ENCODE data around the gene TSPAN4.

Gene TSPAN4

GRCh38 chr11:823441-824291, 19.0 kb upstream of the TSPAN4 start:
- H3K9me3 Mint-ChIP-seq: no peaks in the 10 kb centered on the region
- ATAC-seq (replicated peaks) (no peak), DNase-seq (no peak)
- H3K4me1 Mint-ChIP-seq (ENCODE audit: low read depth in 2 of 2): peaks cover 14 to 19% of the 10 kb centered on the region in 2 donors
- H3K27me3 Mint-ChIP-seq: peaks cover 6 to 15% of the 10 kb centered on the region in 2 donors
- peak overlapping the region in 1 of 2 donors; percentile 34 for H3K4me3 Mint-ChIP-seq
- H3K27ac Mint-ChIP-seq: peak overlapping the region in 1 of 2 donors; percentile 70
- H3K36me3 Mint-ChIP-seq (ENCODE audit: insufficient read depth): peaks cover 57% of the 10 kb centered on the region

DNA sequence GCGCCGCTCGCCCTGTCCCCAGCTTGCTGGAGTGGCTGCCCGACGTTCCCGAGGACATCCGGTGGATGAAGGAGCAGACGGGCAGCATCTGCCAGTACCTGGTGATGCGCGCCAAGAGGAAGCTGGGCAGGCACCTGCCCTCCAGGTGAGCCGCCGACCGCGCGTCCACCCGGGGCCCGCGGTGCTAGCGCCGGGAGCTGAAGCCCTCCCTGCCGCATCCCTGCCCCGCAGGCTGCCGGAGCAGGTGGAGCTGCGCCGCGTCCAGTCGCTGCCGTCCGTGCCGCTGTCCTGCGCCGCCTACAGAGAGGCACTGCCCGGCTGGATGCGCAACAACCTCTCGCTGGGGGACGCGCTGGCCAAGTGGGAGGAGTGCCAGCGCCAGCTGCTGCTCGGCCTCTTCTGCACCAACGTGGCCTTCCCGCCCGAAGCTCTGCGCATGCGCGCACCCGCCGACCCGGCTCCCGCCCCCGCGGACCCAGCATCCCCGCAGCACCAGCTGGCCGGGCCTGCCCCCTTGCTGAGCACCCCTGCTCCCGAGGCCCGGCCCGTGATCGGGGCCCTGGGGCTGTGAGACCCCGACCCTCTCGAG, 18.3 kb upstream of the TSPAN4 start:
- Mint-ChIP-seq H3K9me3 (no peaks in the 10 kb centered on the region), H3K4me1 (ENCODE audit: low read depth in 2 of 2) (peaks cover 14 to 23% of the 10 kb centered on the region in 2 donors), H3K27ac (peak overlapping the region in 1 of 2 donors; percentile 70), H3K27me3 (peaks cover 6 to 22% of the 10 kb centered on the region in 2 donors), H3K4me3 (no peak overlapping the region), H3K36me3 (ENCODE audit: insufficient read depth) (peaks cover 55% of the 10 kb centered on the region)
- DNase-seq (no peak), ATAC-seq (replicated peaks) (no peak)

DNA sequence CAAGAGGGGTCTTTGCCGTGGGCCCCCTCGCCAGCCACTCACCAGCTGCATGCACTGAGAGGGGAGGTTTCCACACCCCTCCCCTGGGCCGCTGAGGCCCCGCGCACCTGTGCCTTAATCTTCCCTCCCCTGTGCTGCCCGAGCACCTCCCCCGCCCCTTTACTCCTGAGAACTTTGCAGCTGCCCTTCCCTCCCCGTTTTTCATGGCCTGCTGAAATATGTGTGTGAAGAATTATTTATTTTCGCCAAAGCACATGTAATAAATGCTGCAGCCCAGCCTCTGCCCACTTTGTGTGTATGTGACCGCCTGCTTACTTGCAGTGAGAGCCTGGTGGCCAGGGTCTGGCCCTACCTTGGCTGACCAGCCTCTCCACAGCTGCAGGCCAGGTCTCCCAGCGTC, 17.7 kb upstream of the TSPAN4 start:
- no peak for ATAC-seq (replicated peaks)
- Mint-ChIP-seq H3K27ac (peak overlapping the region in 1 of 2 donors; percentile 66), H3K4me1 (ENCODE audit: low read depth in 2 of 2) (peaks cover 14 to 27% of the 10 kb centered on the region in 2 donors), H3K9me3 (no peaks in the 10 kb centered on the region), H3K27me3 (peaks cover 6 to 27% of the 10 kb centered on the region in 2 donors), H3K36me3 (ENCODE audit: insufficient read depth) (peaks cover 49% of the 10 kb centered on the region), H3K4me3 (peak overlapping the region in 1 of 2 donors; percentile 48)
- DNase-seq: no peak

DNA sequence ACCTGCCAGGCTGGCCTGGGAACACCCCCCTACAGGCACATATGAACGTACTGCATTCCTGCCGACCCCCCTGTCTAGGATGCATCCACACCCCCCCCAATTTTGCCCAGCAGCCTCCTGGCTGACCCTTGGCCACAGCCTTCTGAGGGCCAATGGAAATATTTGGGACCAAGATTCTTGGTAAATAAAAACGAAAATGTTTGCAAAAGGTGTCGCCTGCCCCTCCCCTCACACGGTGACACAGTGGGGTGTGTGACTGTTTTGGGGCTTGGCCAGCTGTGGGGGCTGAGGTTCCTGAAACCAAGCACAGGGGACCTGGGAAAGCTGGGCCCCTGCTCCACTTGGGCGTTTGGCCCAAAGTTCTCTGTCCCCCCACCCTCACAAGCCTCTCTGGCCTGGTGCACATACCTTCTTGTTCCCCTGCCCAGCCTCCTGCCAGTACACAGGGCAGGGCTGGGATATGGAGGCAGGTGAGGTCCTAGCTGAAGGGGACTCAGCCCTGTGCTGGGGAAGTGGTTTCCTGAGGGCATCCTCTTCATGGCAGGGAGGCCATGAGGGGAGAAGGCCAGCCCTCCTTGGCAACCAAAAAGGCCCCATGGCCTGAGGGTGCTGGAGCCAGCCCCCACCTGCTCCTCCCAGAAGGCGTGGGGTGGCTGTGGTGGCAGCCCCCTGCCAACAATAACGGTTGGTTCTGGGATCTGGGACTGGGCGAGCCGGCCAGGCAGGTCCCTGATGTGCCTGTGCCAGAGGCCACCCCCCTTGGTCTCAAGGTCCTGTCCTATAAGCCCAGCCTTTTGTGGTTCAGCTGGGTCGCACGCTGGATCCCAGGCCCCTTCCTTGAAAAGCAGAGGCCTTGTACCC, 17.1 kb upstream of the TSPAN4 start:
- peak overlapping the region in 1 of 2 donors; percentile 66 for H3K27ac Mint-ChIP-seq
- H3K27me3 Mint-ChIP-seq: peaks cover 6 to 27% of the 10 kb centered on the region in 2 donors
- peaks cover 14 to 24% of the 10 kb centered on the region in 2 donors for H3K4me1 Mint-ChIP-seq (ENCODE audit: low read depth in 2 of 2)
- peak overlapping the region in 1 of 2 donors; percentile 48 for H3K4me3 Mint-ChIP-seq
- H3K36me3 Mint-ChIP-seq (ENCODE audit: insufficient read depth): peaks cover 45% of the 10 kb centered on the region
- no peaks in the 10 kb centered on the region for H3K9me3 Mint-ChIP-seq
- ATAC-seq (replicated peaks): no peak
- DNase-seq: no peak

GRCh38 chr11:826227-826621, 16.4 kb upstream of the TSPAN4 start:
- Mint-ChIP-seq H3K36me3 (ENCODE audit: insufficient read depth) (peaks cover 45% of the 10 kb centered on the region), H3K9me3 (no peaks in the 10 kb centered on the region), H3K27ac (no peak overlapping the region), H3K4me1 (ENCODE audit: low read depth in 2 of 2) (peaks cover 9 to 19% of the 10 kb centered on the region in 2 donors), H3K4me3 (peak overlapping the region; percentile 73 to 75), H3K27me3 (peaks cover 6 to 30% of the 10 kb centered on the region in 2 donors)
- no peak for DNase-seq
- no peak for ATAC-seq (replicated peaks)

- ATAC-seq (replicated peaks): peak; percentile 4
- H3K27ac Mint-ChIP-seq: no peak overlapping the region
Observed at GRCh38 chr11:826836-827145, 15.9 kb upstream of the TSPAN4 start.

DNA sequence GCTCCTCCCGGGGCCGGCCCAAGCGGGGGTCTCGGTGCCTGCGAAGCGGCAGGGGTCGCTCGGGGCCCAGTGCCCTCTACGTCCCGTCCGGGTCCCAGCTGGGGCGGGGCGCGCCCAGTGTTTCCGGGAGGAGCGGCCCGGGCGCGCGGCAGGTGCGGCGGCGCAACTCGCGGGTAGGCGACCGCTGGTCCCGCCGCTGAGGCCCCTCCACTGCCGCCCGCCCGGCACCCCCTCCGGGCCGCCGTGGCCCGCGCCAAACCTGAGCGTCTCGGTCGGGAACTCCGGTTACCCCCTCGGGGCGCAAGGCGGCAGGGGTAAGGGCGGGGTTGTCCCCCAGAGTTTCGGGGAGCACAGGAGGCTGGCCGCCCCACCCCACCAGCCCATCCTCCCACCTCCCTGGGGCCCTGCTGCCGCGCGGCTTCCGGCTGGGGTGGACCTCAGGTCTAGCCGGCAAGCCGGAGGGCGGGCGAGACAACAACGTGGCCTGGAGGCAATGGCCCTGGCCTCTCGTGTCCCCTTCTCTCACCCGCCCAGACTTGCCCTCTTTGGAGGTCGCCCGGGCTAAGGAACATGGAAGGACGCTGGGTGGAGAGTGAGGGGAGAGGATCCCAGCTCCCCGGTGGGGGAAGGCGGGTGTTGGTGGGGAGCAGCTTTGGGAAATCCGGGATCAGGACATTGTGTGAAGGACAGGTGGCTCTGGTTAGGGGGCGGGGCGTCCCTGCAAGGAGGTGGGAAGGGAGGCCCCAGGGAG, 15.3 kb upstream of the TSPAN4 start:
- H3K36me3 Mint-ChIP-seq (ENCODE audit: insufficient read depth): peaks cover 41% of the 10 kb centered on the region
- H3K27ac Mint-ChIP-seq: no peak overlapping the region
- peaks cover 6 to 37% of the 10 kb centered on the region in 2 donors for H3K27me3 Mint-ChIP-seq
- H3K4me3 Mint-ChIP-seq: peak overlapping the region; percentile 73 to 75
- no peak for DNase-seq
- peak; percentile 12 for ATAC-seq (replicated peaks)
- peaks cover 9 to 24% of the 10 kb centered on the region in 2 donors for H3K4me1 Mint-ChIP-seq (ENCODE audit: low read depth in 2 of 2)
- H3K9me3 Mint-ChIP-seq: no peaks in the 10 kb centered on the region

More at GRCh38 chr11:826836-827145, 15.9 kb upstream of the TSPAN4 start:
- no peak for DNase-seq
- Mint-ChIP-seq H3K9me3 (no peaks in the 10 kb centered on the region), H3K4me3 (peak overlapping the region; percentile 73 to 75), H3K36me3 (ENCODE audit: insufficient read depth) (peaks cover 45% of the 10 kb centered on the region), H3K27me3 (peaks cover 6 to 36% of the 10 kb centered on the region in 2 donors), H3K4me1 (ENCODE audit: low read depth in 2 of 2) (peaks cover 9 to 22% of the 10 kb centered on the region in 2 donors)

GRCh38 chr11:827897-828192, 14.8 kb upstream of the TSPAN4 start, which contains the start of gene CRACR2B:
TSS of gene CRACR2B (plus strand) at chr11:827919. CDS start at chr11:828608, 689 bp downstream.
- Mint-ChIP-seq H3K27me3 (peaks cover 6 to 37% of the 10 kb centered on the region in 2 donors), H3K4me1 (ENCODE audit: low read depth in 2 of 2) (peaks cover 9 to 26% of the 10 kb centered on the region in 2 donors), H3K36me3 (ENCODE audit: insufficient read depth) (peaks cover 36% of the 10 kb centered on the region), H3K9me3 (no peaks in the 10 kb centered on the region), H3K27ac (peak within 1 kb of the TSS in 1 of 2 donors; percentile 23), H3K4me3 (peak within 1 kb of the TSS; percentile 75)
- ATAC-seq (replicated peaks) (no peak), DNase-seq (no peak)

DNA sequence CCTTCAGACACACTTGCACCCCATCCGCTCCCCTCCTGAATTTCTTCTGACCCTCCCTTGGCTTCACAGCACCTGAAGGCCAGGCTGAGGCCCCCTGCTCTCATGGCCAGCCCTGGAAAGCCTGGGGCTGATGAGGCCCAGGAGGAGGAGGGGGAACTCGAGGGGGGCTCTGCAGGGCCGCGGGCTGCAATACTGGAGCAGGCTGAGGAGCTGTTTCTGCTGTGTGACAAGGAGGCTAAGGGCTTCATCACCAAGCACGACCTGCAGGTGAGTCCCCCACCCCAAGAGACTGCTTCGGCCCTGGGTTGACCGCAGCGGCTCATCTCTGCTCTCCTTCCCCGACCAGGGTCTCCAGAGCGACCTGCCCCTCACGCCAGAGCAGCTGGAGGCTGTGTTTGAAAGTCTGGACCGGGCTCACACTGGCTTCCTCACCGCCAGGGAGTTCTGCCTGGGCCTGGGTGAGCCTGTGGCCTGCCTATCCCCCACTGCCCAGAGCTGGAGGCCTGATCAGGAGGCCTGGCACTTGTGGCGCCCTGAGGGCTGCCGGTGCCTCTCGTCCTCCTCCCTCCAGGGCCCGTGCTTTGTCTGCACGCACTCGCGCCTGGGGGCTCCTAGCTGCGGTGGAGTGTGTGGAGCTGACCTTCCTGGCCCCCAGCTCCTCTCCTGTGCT, 14.0 kb upstream of the TSPAN4 start:
- Mint-ChIP-seq H3K36me3 (ENCODE audit: insufficient read depth) (peaks cover 28% of the 10 kb centered on the region), H3K9me3 (no peaks in the 10 kb centered on the region), H3K4me3 (peak overlapping the region; percentile 73 to 75), H3K27me3 (peaks cover 6 to 37% of the 10 kb centered on the region in 2 donors), H3K4me1 (ENCODE audit: low read depth in 2 of 2) (peaks cover 11 to 26% of the 10 kb centered on the region in 2 donors), H3K27ac (peak overlapping the region in 1 of 2 donors; percentile 23)
- DNase-seq: no peak
- no peak for ATAC-seq (replicated peaks)

GRCh38 chr11:829176-829846, 13.3 kb upstream of the TSPAN4 start:
- no peaks in the 10 kb centered on the region for H3K9me3 Mint-ChIP-seq
- H3K4me1 Mint-ChIP-seq (ENCODE audit: low read depth in 2 of 2): peaks cover 14 to 29% of the 10 kb centered on the region in 2 donors
- peaks cover 6 to 37% of the 10 kb centered on the region in 2 donors for H3K27me3 Mint-ChIP-seq
- no peak for ATAC-seq (replicated peaks)
- peaks cover 21% of the 10 kb centered on the region for H3K36me3 Mint-ChIP-seq (ENCODE audit: insufficient read depth)
- no peak overlapping the region for H3K27ac Mint-ChIP-seq
- peak overlapping the region; percentile 69 to 75 for H3K4me3 Mint-ChIP-seq
- no peak for DNase-seq

DNA sequence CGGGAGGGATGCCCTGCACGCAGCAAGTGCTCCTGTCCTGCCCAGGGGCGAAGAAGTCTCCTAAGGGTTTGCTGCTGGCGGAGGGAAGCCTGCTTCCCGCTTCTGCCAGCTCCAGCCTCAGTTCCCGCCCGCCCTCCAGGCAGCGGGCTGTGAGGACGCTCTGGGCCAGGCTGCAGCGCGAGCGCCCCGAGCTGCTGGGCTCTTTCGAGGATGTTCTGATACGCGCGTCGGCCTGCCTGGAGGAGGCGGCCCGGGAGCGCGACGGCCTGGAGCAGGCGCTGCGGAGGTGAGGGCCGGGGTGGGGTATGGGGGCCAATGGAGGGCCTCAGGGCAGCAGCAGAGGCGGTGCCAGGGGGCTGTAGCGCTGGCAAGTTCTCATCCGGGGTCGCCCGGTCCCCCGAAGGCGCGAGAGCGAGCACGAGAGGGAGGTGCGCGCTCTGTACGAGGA, 12.8 kb upstream of the TSPAN4 start:
- H3K27ac Mint-ChIP-seq: no peak overlapping the region
- peaks cover 14 to 30% of the 10 kb centered on the region in 2 donors for H3K4me1 Mint-ChIP-seq (ENCODE audit: low read depth in 2 of 2)
- H3K27me3 Mint-ChIP-seq: peaks cover 6 to 37% of the 10 kb centered on the region in 2 donors
- peaks cover 17% of the 10 kb centered on the region for H3K36me3 Mint-ChIP-seq (ENCODE audit: insufficient read depth)
- peak; percentile 4 for ATAC-seq (replicated peaks)
- peak overlapping the region; percentile 69 to 75 for H3K4me3 Mint-ChIP-seq
- H3K9me3 Mint-ChIP-seq: no peaks in the 10 kb centered on the region
- DNase-seq: no peak

Data from effector memory CD8-positive, alpha-beta T cell (primary cell).